Activated naive CD8-positive, alpha-beta T cell treated with anti-CD3 and anti-CD28 coated beads, Interleukin-2, amount 50 U/mL, for 16 hours (primary cell): ENCODE results near the gene PTCH2.
"Not testable (repeated sequence)": the region's sequence is repeated elsewhere in the genome, so short reads cannot be mapped to it uniquely, and the experiment has no call there.

Experiments used
- DNase-seq: peaks from one replicate; pipeline ENCODE4 v3.0.0-alpha.2; 2020; ENCODE audit warnings: low read depth, low spot score

The PTCH2 gene

DNA sequence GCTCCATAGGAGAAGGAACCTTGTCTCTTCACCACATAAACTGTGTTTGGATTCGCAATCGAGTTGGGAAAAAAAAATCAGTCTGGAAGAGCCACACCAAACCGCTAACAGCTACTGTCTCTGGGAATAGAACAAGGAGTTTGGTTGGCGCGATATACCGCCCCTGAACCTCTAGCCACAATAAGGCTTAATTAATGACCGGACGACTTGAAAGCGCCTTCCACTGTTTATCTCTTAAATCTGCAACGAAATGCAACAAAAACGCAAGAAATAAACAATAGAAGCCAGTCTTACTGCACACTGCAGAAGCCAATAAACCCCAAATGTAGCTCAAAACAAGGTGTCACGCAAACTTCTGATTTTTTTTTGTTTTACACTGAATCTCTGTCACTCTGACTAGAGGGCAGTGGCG lies 23.9 kb downstream of the PTCH2 start:
- no peak for DNase-seq

DNA sequence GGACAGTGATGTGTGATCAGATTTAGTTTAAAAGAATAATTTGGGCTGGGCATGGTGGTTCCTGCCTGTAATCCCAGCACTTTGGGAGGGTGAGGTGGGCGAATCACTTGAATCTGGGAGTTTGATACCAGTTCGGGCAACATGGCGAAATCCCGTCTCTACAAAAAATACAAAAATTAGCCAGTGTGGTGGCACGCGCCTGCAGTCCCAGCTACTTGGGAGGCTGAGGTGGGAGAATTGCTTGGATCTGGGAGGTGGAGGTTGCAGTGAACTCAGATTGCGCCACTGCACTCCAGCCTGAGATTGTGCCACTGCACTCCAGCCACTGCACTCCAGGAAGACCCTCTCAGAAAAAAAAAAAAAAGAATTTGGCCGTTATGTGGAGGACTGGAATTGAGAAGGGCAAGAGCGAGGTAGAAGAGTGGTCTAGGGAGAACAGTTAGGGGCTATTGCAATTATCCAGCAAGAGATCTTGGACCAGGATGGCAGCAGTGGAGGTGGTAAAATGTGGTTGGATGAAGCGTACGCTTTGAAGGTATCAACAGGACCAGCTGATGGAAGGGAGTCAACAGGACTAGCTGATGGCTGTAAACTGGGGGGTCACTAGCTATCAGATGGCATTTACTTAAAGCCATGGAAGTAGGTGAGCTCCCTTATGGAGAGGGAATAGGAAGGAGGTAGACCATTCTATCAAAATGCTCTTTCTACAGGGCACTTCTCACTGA lies 25.1 kb downstream of the PTCH2 start:
- no peak for DNase-seq

DNA sequence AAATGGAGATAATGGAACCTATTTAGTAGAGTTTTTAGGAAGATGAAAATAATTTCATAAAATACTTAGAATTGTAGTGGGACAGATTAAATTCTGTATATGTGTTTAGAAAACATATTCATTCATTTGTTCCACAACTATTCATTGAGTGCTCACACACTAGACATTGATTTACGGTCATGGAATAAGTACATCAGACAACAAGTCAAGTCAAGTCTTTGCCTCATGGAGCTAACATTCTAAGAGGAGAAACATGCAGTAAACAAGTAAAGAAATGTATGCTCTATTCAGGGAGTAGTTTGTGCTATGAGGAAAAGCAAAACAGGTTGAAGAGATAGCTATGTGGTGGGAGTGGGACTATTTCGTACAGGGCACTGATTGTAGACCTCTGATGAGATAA lies 25.7 kb downstream of the PTCH2 start:
- DNase-seq: no peak

DNA sequence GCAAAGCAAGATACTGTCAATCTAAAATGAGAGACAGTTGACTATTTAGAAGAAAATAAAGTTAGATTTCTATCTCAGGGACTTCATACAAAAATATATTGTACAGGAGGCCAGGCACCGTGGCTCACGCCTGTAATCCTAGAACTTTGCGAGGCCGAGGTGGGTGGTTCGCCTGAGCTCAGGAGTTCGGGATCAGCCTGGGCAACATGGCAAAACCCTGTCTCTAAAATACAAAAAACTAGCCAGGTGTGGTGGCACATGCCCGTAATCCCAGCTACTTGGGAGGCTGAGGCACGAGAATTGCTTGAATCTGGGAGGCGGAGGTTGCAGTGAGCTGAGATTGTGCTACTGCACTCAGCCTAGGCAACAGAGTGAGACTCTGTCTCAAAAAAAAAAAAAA lies 27.1 kb downstream of the PTCH2 start:
- DNase-seq: not testable (repeated sequence)

DNA sequence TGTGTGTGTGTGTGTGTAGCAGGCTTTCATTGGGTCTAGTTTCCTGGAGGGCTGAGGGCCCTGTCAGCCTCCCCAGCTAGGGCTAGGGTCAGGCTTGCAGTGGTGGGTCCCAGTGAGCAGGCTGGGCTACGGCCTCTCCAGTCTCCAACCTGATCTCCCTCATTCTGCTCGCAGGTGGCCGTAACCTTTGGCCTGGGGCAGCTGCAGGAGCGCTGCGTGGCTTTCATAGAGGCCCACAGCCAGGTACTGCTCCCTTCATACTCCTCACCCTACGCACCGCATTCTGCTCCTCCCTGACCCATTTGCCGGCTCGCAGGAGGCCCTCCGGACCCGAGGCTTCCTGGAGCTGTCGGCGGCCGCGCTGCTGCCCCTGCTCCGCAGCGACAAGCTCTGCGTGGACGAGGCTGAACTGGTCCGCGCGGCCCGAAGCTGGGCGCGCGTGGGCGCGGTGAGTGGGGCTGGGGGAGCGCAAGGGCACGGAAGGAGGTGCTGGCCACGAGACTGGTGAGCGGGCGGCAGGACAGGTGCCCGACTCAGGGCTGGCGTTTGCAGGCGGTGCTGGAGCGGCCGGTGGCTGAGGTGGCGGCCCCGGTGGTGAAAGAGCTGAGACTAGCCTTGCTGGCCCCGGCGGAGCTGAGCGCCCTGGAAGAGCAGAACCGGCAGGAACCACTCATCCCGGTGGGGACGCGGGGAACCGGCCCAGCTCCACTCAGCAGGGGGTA lies 30.1 kb downstream of the PTCH2 start:
- no peak for DNase-seq

DNA sequence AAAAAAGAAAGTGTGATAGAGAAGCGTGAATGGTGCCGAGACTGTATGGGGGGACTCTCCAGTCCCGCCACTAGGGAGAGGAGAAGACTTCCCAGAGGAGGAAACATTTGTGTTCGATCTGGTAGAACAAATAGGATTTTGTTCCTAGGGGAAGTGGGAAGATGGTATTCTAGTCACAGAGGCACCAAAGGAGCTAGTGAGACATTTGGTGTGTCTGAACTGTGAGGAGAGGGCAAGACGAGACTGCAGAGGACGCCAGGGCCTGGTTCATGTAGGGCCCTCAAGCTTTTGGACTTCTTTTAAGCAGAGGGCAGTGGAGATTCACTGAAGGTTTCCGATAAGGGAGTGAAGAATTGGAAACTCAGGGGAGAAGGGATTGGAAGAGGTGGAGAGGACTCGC lies 31.8 kb downstream of the PTCH2 start:
- no peak for DNase-seq

DNA sequence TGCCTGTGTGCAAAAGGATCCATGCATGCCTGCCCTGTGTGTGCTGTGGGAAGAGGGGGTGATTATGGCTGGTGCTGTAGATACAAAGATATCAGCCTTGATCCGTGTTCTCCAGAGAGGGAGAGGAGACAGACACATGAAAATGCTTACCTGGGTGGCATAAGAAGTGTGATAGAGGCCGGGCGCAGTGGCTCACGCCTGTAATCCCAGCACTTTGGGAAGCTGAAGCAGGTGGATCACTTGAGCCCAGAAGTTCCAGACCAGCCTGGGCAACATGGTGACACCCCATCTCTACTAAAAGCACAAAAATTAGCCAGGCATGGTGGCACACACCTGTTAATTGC lies 32.3 kb downstream of the PTCH2 start:
- not testable (repeated sequence) for DNase-seq

DNA sequence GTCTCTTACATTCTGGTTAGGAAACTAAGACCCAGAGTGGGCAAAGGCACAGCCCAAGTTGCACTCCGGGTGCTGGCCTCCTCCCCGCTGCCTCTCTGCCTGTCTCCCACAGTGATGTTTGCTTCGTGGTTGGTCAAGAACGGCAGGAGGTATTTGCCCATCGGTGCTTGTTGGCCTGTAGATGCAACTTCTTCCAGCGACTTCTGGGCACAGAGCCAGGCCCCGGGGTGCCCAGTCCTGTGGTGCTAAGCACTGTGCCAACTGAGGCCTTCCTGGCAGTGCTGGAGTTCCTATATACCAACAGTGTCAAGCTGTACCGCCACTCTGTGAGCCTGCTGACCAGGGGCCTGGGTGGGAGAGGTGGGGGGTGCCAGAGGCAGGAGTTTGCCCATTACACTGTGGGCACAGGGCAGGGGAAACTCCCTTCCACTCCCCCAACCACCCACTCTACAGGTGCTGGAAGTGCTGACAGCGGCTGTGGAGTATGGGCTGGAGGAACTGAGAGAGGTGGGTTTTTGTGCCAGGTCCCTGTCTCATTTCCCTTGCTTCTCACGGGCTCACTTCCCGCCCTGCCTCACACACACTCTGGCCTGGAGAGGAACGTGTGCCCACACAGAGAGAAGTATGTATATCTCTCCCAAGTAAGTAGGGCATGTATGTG lies 32.8 kb downstream of the PTCH2 start:
- no peak for DNase-seq

DNA sequence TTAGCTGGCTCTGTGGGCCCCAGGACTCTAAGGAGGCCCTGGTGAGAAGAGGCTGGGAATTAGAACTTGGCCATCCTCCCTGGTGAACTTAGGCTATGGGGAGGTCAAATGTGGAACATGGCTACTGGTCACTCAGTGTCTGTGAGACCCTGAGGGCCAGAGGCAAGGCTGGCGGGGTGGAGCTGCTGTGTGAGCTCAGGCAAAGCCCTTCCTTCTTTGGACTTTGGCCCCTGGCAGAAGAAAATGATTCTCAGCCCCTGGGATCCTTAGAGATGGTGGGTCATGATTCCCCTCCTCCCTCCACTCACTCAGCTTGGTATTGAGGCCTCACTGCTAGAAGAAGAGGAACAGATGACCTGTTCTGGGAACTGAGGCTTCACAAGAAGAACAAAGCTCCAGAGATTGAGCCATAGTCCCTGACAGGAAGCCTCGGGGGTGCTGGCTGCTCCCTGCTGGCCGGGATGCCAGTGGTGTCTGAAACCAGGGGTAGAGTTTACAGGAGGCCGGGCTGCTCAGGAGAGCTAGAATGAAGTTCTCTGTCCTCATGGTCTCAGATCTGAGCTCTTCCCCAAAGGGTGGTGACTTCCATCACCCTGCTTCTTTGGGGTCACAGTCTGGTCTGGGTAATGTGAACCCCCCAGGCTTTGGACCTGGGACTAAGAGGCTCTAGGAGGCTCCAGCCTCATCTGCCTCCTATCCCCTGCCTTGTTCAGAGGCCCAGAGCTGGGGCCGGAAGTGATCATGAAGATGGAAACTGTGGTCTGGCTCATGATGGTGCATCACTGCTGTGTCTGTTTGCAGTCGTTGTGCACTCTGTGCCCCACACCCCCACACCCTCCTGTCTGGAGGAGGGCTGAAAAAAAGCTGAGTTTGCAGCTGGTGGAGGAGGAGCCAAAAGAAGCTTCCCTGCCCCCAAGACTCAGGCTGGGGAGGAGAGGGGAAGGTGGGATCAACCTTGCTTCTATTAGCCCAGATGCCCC lies 33.8 kb downstream of the PTCH2 start:
- DNase-seq: peak; percentile 70

DNA sequence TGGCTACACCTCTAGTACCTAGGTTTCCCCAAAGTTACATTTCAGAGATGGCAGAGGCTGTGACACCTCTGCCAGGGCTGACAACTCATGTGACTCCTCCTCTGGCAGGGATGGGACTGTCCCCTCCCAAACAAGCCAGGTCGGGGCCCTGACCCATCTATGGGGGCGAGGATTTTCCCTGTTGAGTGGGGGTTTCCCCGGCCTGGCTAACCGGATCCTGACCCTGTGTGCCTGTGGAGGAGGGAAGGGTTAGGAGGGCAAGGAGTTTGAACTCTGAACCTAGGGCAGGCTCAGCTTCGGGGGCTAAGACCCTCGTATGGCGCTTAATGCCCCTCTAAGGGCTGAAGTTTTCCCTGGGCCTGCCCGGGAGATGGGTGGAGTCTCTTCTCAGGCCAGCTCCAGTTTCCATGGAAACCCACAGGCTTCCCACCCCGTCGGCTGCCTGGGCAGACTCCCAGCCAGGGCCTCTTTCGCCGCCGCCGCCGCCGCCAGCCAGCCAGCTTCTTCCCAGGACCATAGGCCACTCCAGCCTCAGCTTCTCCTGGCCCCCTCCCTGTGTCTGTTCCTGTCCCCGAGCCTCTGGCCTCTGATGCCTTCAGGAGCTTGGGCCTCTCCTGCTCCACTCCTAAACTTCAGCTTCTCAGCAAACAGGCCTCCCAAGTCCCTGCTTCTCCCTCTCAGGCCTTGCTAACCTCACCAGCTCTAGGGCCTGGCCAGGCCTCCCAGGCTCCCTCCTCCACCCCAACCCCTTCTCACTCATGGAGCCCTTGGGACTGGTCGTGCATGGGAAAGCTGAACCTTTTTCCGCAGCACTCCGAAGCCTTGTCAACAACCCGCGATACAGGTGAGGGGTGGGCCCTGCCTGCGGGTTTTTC lies 34.8 kb downstream of the PTCH2 start, which contains the start of gene BTBD19:
Gene BTBD19, plus strand, starts transcription at position 461 of the 875 bp plus-strand sequence. Its CDS starts 298 bp downstream, at position 759.
- DNase-seq: peak; percentile 42

DNA sequence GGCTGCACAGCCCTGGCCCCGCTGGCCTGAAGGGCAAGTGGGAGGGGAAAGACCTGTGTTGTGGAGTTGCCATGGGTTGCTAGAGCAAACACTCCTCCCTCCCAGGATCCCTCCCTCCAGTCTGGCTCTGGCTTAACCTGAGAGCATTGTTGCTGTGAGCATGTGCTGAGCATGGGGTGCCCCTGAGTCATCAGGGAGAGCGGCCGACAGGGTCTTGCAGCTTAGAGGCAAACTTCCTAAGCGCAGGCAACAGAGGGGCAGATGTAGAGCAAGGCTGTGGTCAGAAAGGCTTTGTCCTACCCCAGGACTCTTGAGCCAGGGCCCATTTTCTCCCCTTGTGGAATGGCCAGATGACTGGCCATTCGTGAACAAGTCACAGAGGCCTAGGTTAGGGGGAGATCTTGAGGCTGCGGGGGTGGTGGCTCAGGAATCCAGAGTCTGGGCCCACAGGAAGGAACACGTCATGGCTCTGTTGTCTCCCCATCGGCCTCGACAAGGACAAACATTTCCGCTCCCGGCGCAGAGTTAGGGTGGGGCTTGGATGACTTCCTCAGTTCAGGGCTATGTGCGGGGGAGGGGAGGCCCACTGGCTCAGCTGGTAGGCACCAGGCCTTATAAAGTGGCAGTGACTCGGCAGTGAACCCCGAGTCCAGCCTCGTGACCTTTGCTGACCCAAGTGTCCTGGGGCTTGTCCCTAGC lies 35.5 kb downstream of the PTCH2 start:
- peak; percentile 62 for DNase-seq

DNA sequence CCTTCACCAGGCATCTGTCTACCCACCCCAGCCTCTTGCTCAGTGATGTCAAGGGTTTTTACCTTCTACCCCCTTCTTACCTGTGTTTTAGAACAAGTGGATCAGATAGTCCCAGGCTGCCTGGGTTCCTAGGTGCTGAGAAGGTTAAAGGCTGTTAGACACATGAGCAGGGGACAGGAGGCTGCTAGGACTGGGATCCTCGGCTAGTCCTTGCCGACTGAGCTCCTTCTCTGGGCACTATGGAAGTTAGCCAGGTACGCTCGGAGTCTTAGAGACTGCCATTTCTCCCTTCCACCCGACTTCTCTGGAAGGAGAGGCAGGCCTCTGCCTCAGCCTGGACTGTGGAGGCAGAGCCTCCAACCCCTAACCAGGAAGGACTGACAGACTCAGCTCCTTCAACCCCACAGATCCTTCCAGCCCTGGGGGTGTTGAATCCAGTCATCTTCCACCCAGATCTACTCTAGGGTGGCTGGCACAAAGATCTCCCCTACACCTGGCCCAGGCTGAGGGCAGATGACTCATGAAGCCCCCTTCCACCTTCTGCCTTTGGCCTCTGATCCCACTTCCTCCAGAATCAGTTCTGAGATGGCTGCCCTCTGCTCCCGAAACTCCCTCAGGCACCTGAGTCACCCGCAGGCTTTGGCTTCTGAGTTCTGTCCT lies 36.2 kb downstream of the PTCH2 start, which contains the start of gene DYNLT4:
Gene DYNLT4, minus strand, starts transcription at position 648 of the 660 bp plus-strand sequence. CDS start 683 bp downstream, outside the sequence.
- DNase-seq: no peak

DNA sequence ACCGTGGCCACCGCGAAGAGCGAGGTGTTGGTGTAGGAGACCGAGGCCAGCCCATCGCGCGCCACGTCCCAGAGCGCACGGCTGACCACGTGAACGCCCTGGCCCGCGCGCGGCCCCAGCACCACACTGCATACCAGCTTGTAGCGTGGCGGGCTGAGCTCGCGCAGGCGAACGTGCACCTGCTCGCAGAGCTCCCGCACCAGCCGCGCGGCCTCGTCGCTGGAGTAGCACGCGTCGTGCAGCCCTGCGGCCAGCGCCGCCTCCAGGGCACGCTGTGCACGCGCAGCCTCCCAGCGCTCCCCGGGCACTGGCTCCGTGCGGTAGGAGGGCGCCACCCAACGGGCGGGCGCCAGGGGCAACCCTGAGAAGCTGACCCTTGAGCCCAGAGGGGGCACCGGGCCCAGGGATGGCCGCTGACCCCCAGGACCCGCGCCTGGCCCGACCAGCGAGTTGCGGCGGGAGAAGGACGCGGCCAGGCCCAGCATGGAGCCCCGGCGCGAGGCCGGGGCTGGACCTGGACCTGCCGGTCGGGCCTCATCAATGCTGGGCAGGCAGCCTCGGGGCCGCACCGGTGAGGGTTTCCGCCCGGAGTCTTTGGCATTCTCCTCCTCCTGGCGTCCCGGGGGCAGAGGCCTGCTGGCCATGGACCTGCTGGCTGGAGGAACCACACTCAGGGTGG lies 36.9 kb downstream of the PTCH2 start:
- no peak for DNase-seq

DNA sequence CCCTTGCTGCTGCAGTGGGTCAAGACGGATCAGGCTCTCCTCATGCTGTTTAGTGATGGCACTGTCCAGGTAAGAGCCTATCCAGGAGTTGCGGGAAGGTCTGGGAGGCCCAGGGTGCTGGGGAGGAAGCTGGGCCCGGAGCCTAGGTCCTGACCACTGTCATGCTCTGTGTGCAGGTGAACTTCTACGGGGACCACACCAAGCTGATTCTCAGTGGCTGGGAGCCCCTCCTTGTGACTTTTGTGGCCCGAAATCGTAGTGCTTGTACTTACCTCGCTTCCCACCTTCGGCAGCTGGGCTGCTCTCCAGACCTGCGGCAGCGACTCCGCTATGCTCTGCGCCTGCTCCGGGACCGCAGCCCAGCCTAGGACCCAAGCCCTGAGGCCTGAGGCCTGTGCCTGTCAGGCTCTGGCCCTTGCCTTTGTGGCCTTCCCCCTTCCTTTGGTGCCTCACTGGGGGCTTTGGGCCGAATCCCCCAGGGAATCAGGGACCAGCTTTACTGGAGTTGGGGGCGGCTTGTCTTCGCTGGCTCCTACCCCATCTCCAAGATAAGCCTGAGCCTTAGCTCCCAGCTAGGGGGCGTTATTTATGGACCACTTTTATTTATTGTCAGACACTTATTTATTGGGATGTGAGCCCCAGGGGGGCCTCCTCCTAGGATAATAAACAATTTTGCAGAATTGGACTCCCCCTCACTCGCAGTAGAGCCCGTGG lies 37.6 kb downstream of the PTCH2 start:
- DNase-seq: no peak

DNA sequence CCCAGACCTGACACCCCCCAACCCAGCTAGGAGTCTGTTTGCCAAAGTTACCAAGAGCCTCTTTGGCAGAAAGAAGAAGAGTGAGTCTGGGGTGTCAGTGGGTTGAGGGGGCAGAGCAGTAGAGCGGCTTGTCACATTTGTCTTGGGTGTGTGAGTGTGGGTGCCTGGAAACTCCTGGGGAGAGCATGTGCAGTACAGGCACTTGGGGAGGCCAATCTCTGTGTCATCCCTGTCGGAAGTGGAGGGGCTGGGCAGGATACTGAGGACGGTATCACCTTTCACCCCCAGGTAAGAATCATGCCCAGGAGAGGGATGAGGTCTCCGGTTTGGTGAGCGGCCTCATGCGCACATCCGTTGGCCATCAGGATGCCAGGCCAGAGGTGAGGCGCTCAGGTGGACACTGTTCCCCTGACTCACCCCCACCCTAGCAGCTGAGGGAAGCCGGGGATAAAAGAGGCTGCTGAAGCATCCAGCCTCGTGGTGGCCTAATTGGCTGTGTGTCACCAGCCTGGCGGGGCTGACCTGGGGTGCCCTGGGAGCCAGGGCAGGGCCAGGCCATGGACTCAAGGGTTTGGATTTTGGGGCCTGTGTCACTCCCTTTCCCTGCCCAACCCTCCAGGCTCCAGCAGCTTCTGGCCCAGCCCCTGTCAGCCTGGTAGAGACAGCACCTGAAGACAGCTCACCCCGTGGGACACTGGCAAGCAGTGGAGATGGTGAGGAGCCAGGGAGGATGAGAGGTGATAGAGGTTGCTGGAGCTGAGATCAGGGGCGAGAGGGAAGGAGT lies 39.5 kb downstream of the PTCH2 start:
- no peak for DNase-seq

DNA sequence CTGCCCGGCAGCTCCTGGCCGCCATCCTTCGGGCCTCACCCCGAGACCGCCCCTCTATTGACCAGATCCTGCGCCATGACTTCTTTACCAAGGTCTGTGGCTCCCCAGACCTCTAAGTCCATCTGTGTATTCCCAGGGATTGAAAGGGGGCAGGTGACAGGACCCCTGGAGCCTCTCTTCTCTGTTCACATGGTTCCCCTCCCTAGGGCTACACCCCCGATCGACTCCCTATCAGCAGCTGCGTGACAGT lies 40.1 kb downstream of the PTCH2 start:
- DNase-seq: no peak

DNA sequence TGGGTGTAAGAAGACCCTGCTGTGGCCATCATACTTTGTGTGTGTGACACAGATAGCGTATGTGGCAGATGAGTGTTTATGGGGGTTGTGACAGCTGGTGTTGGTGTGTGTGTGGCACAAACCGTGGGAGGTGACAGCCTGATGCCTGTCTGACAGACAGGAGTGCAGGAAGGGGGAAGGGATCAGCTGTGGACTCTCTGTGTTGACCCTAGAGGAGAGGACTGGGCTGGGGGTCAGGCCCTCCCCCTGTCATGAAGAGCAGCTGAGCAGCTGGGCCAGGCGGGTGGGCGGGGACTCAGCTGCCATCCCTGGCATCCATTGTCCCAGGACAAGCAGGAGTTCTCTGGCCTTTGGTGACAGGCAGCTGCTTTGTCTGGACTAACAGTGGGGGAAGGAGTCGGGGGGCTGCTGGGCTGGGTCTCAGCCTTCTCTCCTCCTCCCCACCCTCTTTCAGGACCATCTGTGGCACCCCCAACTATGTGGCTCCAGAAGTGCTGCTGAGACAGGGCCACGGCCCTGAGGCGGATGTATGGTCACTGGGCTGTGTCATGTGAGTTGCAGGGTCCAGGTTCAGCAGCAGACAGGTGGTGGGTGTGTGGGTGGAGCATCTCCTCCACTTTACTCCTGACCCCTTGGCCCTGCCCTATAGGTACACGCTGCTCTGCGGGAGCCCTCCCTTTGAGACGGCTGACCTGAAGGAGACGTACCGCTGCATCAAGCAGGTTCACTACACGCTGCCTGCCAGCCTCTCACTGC lies 40.6 kb downstream of the PTCH2 start:
- DNase-seq: no peak
